K562 (cell line): ENCODE data around the gene DRAXIN.

Experiments used
- ATF2 ChIP-seq: sonication (generic); formaldehyde crosslinking; IDR thresholded peaks from 2 replicates; pipeline ENCODE4 v1.8.1; 2022; ENCODE audit warnings: missing genetic modification reagents
- NFE2L1 ChIP-seq: fragments of 450-650 bp; IDR thresholded peaks from 2 replicates; pipeline ENCODE4 v1.6.1; 2016; ENCODE audit warnings: missing genetic modification characterization, low read depth, mild to moderate bottlenecking, missing compliant biosample characterization, moderate library complexity, borderline replicate concordance
- POLR2AphosphoS5 ChIP-seq: IDR thresholded peaks from 2 replicates; pipeline ENCODE4 v1.6.1; 2011; ENCODE audit warnings: mild to moderate bottlenecking, low read depth, low read length, moderate library complexity; ENCODE audit not compliant: control insufficient read depth, insufficient read depth
- SMAD1 ChIP-seq: fragments of 150-350 bp; IDR thresholded peaks from 2 replicates; pipeline ENCODE4 v1.6.1; 2014; ENCODE audit warnings: low read length, low read depth; ENCODE audit not compliant: partially characterized antibody
- SMC3 ChIP-seq: conservative IDR thresholded peaks from 2 replicates; pipeline ENCODE4 v1.6.1; 2011; ENCODE audit warnings: low read depth, low read length, improper control_type of control experiment; ENCODE audit not compliant: insufficient read depth
- ZBTB34 ChIP-seq: fragments of 250-450 bp; sonication (Bioruptor Pico); IDR thresholded peaks from 2 replicates; pipeline ENCODE4 v1.8.0; 2021; ENCODE audit warnings: mild to moderate bottlenecking, moderate library complexity
- ZNF134 ChIP-seq: fragments of 250-450 bp; sonication (Bioruptor Pico); conservative IDR thresholded peaks from 2 replicates; pipeline ENCODE4 v1.4.0; 2020

- no peak for TF ChIP-seq POLR2AphosphoS5
- TF ChIP-seq SMC3 = no peak
- no peak for TF ChIP-seq ATF2 (CRISPR knock-in tag)
- TF ChIP-seq SMAD1 = no peak
- TF ChIP-seq ZNF134 (CRISPR knock-in tag) = no peak
- no peak for TF ChIP-seq NFE2L1 (tag)
- TF ChIP-seq ZBTB34 (CRISPR knock-in tag) = no peak
These were observed 17.0 kb upstream of the DRAXIN start for GRCh38 chr1:11674488-11674887.
